GM23338 (cell line): ENCODE data around the gene SRI. TPM values are rescaled to one million over a fixed set of nuclear protein-coding genes. Genes with fewer than 3 reads are reported as not detected.

Experiments
- ATAC-seq: fragments of 200-7000 bp; cut with Tn5 transposase; 3 replicates; pipeline ENCODE4 v1.9.1; 2020
- DNase-seq: peaks from one replicate; pipeline ENCODE4 v3.0.0-alpha.2; 2015; ENCODE audit warnings: low spot score
- H2AFZ ChIP-seq: fragments of 200-600 bp; sonication (generic); 2 replicates; pipeline ENCODE4 v1.8.0; 2016; ENCODE audit warnings: antibody characterized with exemption, mild to moderate bottlenecking, moderate library complexity
- H3F3A ChIP-seq: fragments of 200-600 bp; sonication (generic); replicated peaks from 2 replicates; pipeline ENCODE4 v1.8.0; 2017; ENCODE audit warnings: antibody characterized with exemption, mixed run types, low read depth
- H3K27ac ChIP-seq: fragments of 200-600 bp; sonication (generic); 2 replicates; pipeline ENCODE4 v1.6.1; 2016; ENCODE audit warnings: low read depth
- H3K27me3 ChIP-seq: fragments of 200-600 bp; sonication (generic); 2 replicates; pipeline ENCODE4 v1.8.0; 2016; ENCODE audit warnings: mild to moderate bottlenecking, mixed run types, moderate library complexity; ENCODE audit not compliant: insufficient read depth
- H3K36me3 ChIP-seq: fragments of 200-600 bp; sonication (generic); 2 replicates; pipeline ENCODE4 v1.8.0; 2016; ENCODE audit warnings: mild to moderate bottlenecking; ENCODE audit not compliant: insufficient read depth
- H3K4me1 ChIP-seq: fragments of 200-600 bp; sonication (generic); 2 replicates; pipeline ENCODE4 v1.8.0; 2016; ENCODE audit warnings: mild to moderate bottlenecking, moderate library complexity; ENCODE audit not compliant: insufficient read depth
- H3K4me2 ChIP-seq: fragments of 200-600 bp; sonication (generic); 2 replicates; pipeline ENCODE4 v1.7.1; 2017; ENCODE audit warnings: mixed run types
- H3K4me3 ChIP-seq: fragments of 200-600 bp; sonication (generic); 2 replicates; pipeline ENCODE4 v1.6.1; 2016; ENCODE audit warnings: mixed run types
- H3K79me2 ChIP-seq: fragments of 200-600 bp; sonication (generic); replicated peaks from 2 replicates; pipeline ENCODE4 v1.8.0; 2017; ENCODE audit warnings: mild to moderate bottlenecking; ENCODE audit not compliant: insufficient read depth
- H3K9me2 ChIP-seq: fragments of 200-600 bp; sonication (generic); 2 replicates; pipeline ENCODE4 v1.8.0; 2017; ENCODE audit not compliant: insufficient read depth
- H4K20me1 ChIP-seq: fragments of 200-600 bp; sonication (generic); replicated peaks from 2 replicates; pipeline ENCODE4 v1.8.0; 2017; ENCODE audit warnings: mild to moderate bottlenecking; ENCODE audit not compliant: insufficient read depth
- H3K27ac Mint-ChIP-seq: 2 replicates; pipeline ENCODE4 v1.8.0; 2020; ENCODE audit warnings: inconsistent platforms, mild to moderate bottlenecking, moderate library complexity, mixed read lengths
- H3K27me3 Mint-ChIP-seq: 3 replicates; pipeline ENCODE4 v1.8.0; 2022; ENCODE audit warnings: low read depth, mild to moderate bottlenecking, moderate library complexity, mixed read lengths, inconsistent platforms; ENCODE audit not compliant: insufficient read depth, poor library complexity
- H3K36me3 Mint-ChIP-seq: 3 replicates; pipeline ENCODE4 v1.8.0; 2021; ENCODE audit warnings: low read depth, mild to moderate bottlenecking, inconsistent platforms, moderate library complexity, mixed read lengths
- H3K4me1 Mint-ChIP-seq: 3 replicates; pipeline ENCODE4 v1.8.0; 2020; ENCODE audit warnings: mild to moderate bottlenecking, inconsistent platforms, mixed read lengths
- H3K4me3 Mint-ChIP-seq: 3 replicates; pipeline ENCODE4 v1.8.0; 2021; ENCODE audit warnings: moderate library complexity, mild to moderate bottlenecking, inconsistent platforms, mixed read lengths
- H3K9me3 Mint-ChIP-seq: 3 replicates; pipeline ENCODE4 v1.8.0; 2020; ENCODE audit warnings: moderate library complexity, mild to moderate bottlenecking, inconsistent platforms, mixed read lengths
- CTCF ChIP-seq, 2 experiments: fragments of 200-600 bp in 1 of 2; sonication (generic) in 1 of 2; conservative IDR thresholded peaks; 2 replicates each; pipeline versions ENCODE4 v1.5.1 to v1.6.1; 2016 to 2017; ENCODE audit warnings: antibody characterized with exemption in 2 of 2, low read depth in 2 of 2, mild to moderate bottlenecking in 2 of 2, moderate library complexity in 1 of 2
- ETS1 ChIP-seq: IDR thresholded peaks from 2 replicates; pipeline ENCODE4 v1.6.1; 2016; ENCODE audit warnings: antibody characterized with exemption
- EZH2 ChIP-seq: fragments of 200-600 bp; sonication (generic); IDR thresholded peaks from one replicate; pipeline ENCODE4 v1.8.0; 2017; ENCODE audit warnings: antibody characterized with exemption, mild to moderate bottlenecking, low read depth; ENCODE audit not compliant: unreplicated experiment
- EZH2phosphoT487 ChIP-seq: fragments of 200-600 bp; sonication (generic); IDR thresholded peaks from one replicate; pipeline ENCODE4 v1.8.1; 2018; ENCODE audit warnings: antibody characterized with exemption; ENCODE audit not compliant: unreplicated experiment
- POLR2AphosphoS5 ChIP-seq: IDR thresholded peaks from 2 replicates; pipeline ENCODE4 v1.6.1; 2016; ENCODE audit warnings: antibody characterized with exemption, low read depth
- STAT1 ChIP-seq: IDR thresholded peaks from one replicate; pipeline ENCODE4 v1.6.1; 2016; ENCODE audit warnings: antibody characterized with exemption; ENCODE audit not compliant: unreplicated experiment
- ZNF114 ChIP-seq: fragments of 250-450 bp; sonication (Bioruptor Pico); IDR thresholded peaks from 2 replicates; pipeline ENCODE4 v1.5.0; 2020; ENCODE audit warnings: mild to moderate bottlenecking, moderate library complexity
- ZNF331 ChIP-seq: fragments of 250-450 bp; sonication (Bioruptor Pico); IDR thresholded peaks from 2 replicates; pipeline ENCODE4 v1.5.0; 2020; ENCODE audit warnings: low read depth, mild to moderate bottlenecking, moderate library complexity
- polyA plus RNA-seq: library from polyadenylated mRNA; unstranded; fragments of >200 nt; fragmentation: Nextera tagmentation; extraction: Ambion mirVana; gene quantifications from 2 replicates; pipeline ENCODE4 v1.2.1, GENCODE V29; 2016
- total RNA-seq: library from RNA; depleted of rRNA; stranded (reverse); fragments of >200 nt; shearing (Covaris generic); gene quantifications from 2 replicates; pipeline ENCODE4 v1.2.3, GENCODE V29; 2014
- TF ChIP-seq, protein P1 (sequence below): IDR thresholded peaks from one replicate; pipeline ENCODE4 v1.6.1; 2018; ENCODE audit warnings: antibody characterized with exemption; ENCODE audit not compliant: unreplicated experiment
- TF ChIP-seq, protein P2 (sequence below): fragments of 250-450 bp; sonication (Bioruptor Pico); IDR thresholded peaks from 2 replicates; pipeline ENCODE4 v1.5.0; 2020; ENCODE audit warnings: mild to moderate bottlenecking, moderate library complexity

The SRI gene
- total and polyA plus RNA-seq, 2 experiments from 2014 or later: 141 to 321 TPM

GRCh38 chr7:88167721-88168120 is 52.1 kb downstream of the SRI start (continued):
- TF ChIP-seq CTCF (conservative IDR thresholded peaks at IDR 0.05; ENCODE audit: low read depth in 2 of 2) (no peak), ETS1 (no peak), STAT1 (no peak), ZNF114 (CRISPR knock-in tag) (no peak), EZH2 (no peak), POLR2AphosphoS5 (no peak), EZH2phosphoT487 (no peak)

DNA sequence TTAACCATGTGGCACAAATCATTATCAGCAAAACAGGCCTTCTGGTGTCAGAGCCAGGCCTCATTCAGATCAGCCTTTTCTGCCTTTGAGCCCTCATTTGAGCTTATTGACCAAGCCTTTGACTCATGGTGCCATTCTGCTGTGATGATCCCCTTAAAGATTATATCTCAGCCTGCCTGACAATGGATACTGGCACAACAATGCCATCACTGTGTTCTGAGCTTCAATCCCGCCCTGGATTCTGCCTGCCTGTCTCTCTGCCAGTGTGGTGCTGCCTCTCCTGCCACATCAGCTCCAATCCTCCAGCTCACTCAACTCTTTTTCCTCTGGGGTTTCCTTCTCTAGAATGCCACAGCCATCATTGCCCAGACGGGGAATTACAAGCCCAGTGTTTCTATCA is 52.6 kb downstream of the SRI start:
- no peaks in the 10 kb centered on the region for H3K36me3 Mint-ChIP-seq
- H4K20me1 ChIP-seq: no peaks in the 10 kb centered on the region
- H3K9me2 ChIP-seq: no peaks in the 10 kb centered on the region
- H3K27ac ChIP-seq: no peak overlapping the region
- no peak overlapping the region for H2AFZ ChIP-seq
- H3F3A ChIP-seq: no peaks in the 10 kb centered on the region
- no peaks in the 10 kb centered on the region for H3K9me3 Mint-ChIP-seq
- DNase-seq (no peak), ATAC-seq (no peak)
- no peak overlapping the region for H3K4me3 Mint-ChIP-seq
- H3K4me1 ChIP-seq: no peaks in the 10 kb centered on the region
- H3K4me2 ChIP-seq: no peak overlapping the region
- H3K27ac Mint-ChIP-seq: no peak overlapping the region
- H3K36me3 ChIP-seq: no peaks in the 10 kb centered on the region
- H3K79me2 ChIP-seq: no peaks in the 10 kb centered on the region
- H3K4me1 Mint-ChIP-seq: no peaks in the 10 kb centered on the region
- H3K27me3 ChIP-seq: no peaks in the 10 kb centered on the region
- H3K27me3 Mint-ChIP-seq: no peaks in the 10 kb centered on the region
- no peak overlapping the region for H3K4me3 ChIP-seq
- TF ChIP-seq ZNF114 (CRISPR knock-in tag) (no peak), ETS1 (no peak), EZH2phosphoT487 (no peak), EZH2 (no peak), ZNF331 (no peak)
- TF ChIP-seq, protein P1, sequence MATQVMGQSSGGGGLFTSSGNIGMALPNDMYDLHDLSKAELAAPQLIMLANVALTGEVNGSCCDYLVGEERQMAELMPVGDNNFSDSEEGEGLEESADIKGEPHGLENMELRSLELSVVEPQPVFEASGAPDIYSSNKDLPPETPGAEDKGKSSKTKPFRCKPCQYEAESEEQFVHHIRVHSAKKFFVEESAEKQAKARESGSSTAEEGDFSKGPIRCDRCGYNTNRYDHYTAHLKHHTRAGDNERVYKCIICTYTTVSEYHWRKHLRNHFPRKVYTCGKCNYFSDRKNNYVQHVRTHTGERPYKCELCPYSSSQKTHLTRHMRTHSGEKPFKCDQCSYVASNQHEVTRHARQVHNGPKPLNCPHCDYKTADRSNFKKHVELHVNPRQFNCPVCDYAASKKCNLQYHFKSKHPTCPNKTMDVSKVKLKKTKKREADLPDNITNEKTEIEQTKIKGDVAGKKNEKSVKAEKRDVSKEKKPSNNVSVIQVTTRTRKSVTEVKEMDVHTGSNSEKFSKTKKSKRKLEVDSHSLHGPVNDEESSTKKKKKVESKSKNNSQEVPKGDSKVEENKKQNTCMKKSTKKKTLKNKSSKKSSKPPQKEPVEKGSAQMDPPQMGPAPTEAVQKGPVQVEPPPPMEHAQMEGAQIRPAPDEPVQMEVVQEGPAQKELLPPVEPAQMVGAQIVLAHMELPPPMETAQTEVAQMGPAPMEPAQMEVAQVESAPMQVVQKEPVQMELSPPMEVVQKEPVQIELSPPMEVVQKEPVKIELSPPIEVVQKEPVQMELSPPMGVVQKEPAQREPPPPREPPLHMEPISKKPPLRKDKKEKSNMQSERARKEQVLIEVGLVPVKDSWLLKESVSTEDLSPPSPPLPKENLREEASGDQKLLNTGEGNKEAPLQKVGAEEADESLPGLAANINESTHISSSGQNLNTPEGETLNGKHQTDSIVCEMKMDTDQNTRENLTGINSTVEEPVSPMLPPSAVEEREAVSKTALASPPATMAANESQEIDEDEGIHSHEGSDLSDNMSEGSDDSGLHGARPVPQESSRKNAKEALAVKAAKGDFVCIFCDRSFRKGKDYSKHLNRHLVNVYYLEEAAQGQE: no peak
- TF ChIP-seq, protein P2, sequence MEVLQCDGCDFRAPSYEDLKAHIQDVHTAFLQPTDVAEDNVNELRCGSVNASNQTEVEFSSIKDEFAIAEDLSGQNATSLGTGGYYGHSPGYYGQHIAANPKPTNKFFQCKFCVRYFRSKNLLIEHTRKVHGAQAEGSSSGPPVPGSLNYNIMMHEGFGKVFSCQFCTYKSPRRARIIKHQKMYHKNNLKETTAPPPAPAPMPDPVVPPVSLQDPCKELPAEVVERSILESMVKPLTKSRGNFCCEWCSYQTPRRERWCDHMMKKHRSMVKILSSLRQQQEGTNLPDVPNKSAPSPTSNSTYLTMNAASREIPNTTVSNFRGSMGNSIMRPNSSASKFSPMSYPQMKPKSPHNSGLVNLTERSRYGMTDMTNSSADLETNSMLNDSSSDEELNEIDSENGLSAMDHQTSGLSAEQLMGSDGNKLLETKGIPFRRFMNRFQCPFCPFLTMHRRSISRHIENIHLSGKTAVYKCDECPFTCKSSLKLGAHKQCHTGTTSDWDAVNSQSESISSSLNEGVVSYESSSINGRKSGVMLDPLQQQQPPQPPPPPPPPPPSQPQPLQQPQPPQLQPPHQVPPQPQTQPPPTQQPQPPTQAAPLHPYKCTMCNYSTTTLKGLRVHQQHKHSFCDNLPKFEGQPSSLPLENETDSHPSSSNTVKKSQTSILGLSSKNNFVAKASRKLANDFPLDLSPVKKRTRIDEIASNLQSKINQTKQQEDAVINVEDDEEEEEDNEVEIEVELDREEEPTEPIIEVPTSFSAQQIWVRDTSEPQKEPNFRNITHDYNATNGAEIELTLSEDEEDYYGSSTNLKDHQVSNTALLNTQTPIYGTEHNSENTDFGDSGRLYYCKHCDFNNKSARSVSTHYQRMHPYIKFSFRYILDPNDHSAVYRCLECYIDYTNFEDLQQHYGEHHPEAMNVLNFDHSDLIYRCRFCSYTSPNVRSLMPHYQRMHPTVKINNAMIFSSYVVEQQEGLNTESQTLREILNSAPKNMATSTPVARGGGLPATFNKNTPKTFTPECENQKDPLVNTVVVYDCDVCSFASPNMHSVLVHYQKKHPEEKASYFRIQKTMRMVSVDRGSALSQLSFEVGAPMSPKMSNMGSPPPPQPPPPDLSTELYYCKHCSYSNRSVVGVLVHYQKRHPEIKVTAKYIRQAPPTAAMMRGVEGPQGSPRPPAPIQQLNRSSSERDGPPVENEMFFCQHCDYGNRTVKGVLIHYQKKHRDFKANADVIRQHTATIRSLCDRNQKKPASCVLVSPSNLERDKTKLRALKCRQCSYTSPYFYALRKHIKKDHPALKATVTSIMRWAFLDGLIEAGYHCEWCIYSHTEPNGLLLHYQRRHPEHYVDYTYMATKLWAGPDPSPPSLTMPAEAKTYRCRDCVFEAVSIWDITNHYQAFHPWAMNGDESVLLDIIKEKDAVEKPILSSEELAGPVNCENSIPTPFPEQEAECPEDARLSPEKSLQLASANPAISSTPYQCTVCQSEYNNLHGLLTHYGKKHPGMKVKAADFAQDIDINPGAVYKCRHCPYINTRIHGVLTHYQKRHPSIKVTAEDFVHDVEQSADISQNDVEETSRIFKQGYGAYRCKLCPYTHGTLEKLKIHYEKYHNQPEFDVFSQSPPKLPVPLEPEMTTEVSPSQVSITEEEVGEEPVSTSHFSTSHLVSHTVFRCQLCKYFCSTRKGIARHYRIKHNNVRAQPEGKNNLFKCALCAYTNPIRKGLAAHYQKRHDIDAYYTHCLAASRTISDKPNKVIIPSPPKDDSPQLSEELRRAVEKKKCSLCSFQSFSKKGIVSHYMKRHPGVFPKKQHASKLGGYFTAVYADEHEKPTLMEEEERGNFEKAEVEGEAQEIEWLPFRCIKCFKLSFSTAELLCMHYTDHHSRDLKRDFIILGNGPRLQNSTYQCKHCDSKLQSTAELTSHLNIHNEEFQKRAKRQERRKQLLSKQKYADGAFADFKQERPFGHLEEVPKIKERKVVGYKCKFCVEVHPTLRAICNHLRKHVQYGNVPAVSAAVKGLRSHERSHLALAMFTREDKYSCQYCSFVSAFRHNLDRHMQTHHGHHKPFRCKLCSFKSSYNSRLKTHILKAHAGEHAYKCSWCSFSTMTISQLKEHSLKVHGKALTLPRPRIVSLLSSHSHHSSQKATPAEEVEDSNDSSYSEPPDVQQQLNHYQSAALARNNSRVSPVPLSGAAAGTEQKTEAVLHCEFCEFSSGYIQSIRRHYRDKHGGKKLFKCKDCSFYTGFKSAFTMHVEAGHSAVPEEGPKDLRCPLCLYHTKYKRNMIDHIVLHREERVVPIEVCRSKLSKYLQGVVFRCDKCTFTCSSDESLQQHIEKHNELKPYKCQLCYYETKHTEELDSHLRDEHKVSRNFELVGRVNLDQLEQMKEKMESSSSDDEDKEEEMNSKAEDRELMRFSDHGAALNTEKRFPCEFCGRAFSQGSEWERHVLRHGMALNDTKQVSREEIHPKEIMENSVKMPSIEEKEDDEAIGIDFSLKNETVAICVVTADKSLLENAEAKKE (CRISPR knock-in tag): no peak
